ENCODE measurements around the gene IGF1.

- TF ChIP-seq CTCF (IDR thresholded peaks at IDR 0.05; ENCODE audit: borderline replicate concordance, extremely low read depth, low read length, poor library complexity, severe bottlenecking) (no peak), EZH2 (IDR thresholded peaks at IDR 0.05; ENCODE audit: borderline replicate concordance, low read depth, low read length, severe bottlenecking) (no peak)
Measured at GRCh38 chr12:102399653-102400052, 80.7 kb downstream of the IGF1 start.

Data from DND-41 (cell line).